Gastroesophageal sphincter (tissue), 3 donors: ENCODE measurements around the gene C6orf89.

Source experiments
- EP300 ChIP-seq: sonication (generic); formaldehyde crosslinking; IDR thresholded peaks from one replicate; pipeline ENCODE4 v1.6.1; 2017; ENCODE audit warnings: antibody characterized with exemption, mild to moderate bottlenecking
- TF ChIP-seq, protein P1 (sequence below), 4 experiments: fragments of 200-600 bp in 2 of 4; fragments of 450-650 bp in 2 of 4; sonication (generic) in 1 of 4; IDR thresholded peaks; one replicate each; pipeline ENCODE4 v1.5.1; 2017 to 2019; ENCODE audit warnings: antibody characterized with exemption in 4 of 4, mild to moderate bottlenecking in 2 of 4, moderate library complexity in 2 of 4

DNA sequence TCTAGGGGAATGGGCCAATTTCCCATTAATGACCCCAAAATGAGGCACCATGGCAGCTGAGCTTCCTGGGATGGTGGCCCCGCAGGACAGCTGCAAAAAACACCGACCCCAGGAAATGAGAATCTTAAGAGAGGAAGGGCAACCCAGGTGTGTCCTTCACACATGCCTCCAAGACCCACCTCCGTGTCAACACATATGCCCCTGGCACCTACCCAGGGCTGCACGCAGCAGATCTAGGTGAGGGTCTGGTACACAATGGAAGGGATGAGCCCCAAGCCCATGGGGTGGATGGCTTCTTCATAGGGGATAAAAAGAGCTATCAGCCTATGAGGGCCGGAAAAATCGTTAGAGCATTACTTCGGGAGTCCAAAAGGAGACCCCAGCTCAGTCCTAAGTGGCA is 90.8 kb downstream of the C6orf89 start:
- TF ChIP-seq, protein P1, sequence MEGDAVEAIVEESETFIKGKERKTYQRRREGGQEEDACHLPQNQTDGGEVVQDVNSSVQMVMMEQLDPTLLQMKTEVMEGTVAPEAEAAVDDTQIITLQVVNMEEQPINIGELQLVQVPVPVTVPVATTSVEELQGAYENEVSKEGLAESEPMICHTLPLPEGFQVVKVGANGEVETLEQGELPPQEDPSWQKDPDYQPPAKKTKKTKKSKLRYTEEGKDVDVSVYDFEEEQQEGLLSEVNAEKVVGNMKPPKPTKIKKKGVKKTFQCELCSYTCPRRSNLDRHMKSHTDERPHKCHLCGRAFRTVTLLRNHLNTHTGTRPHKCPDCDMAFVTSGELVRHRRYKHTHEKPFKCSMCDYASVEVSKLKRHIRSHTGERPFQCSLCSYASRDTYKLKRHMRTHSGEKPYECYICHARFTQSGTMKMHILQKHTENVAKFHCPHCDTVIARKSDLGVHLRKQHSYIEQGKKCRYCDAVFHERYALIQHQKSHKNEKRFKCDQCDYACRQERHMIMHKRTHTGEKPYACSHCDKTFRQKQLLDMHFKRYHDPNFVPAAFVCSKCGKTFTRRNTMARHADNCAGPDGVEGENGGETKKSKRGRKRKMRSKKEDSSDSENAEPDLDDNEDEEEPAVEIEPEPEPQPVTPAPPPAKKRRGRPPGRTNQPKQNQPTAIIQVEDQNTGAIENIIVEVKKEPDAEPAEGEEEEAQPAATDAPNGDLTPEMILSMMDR (IDR thresholded peaks at IDR 0.05), result no peak
- TF ChIP-seq EP300, result no peak
